Keratinocyte (primary cell): ENCODE measurements around the gene ASTL. TPM values are rescaled to one million over a fixed set of nuclear protein-coding genes. Genes with fewer than 3 reads are reported as not detected.

Experiments used
- DNase-seq: peaks from one replicate; pipeline ENCODE4 v3.0.0-alpha.2; 2011; ENCODE audit warnings: low read depth, missing footprints, low spot score
- FAIRE-seq: peaks from 2 replicates; lab custom pipeline; 2011; peaks lifted over from hg19 to GRCh38; lab: Jason Lieb, UNC
- H2AFZ ChIP-seq: 2 replicates; pipeline ENCODE4 v1.6.0; 2012; ENCODE audit warnings: low read length, control low read depth, inconsistent platforms; ENCODE audit not compliant: control insufficient read depth
- H3K27ac ChIP-seq: 2 replicates; pipeline ENCODE4 v1.5.1; 2011; ENCODE audit warnings: low read length; ENCODE audit not compliant: control insufficient read depth, insufficient read depth
- H3K27me3 ChIP-seq: 3 replicates; pipeline ENCODE4 v1.6.0; 2011; ENCODE audit warnings: low read length; ENCODE audit not compliant: control insufficient read depth, insufficient read depth; ENCODE audit errors: extremely low read depth
- H3K36me3 ChIP-seq, 2 experiments: 2 replicates in 1 of 2; 3 replicates in 1 of 2; pipeline ENCODE4 v1.5.1; 2011; ENCODE audit warnings: low read length in 2 of 2, mild to moderate bottlenecking in 1 of 2; ENCODE audit not compliant: control insufficient read depth in 2 of 2, insufficient read depth in 2 of 2; ENCODE audit errors: extremely low read depth in 1 of 2
- H3K4me1 ChIP-seq: 3 replicates; pipeline ENCODE4 v1.5.1; 2011; ENCODE audit warnings: low read length; ENCODE audit not compliant: control insufficient read depth, insufficient read depth; ENCODE audit errors: extremely low read depth
- H3K4me2 ChIP-seq: 3 replicates; pipeline ENCODE4 v1.6.0; 2011; ENCODE audit warnings: low read depth, low read length; ENCODE audit not compliant: control insufficient read depth, insufficient read depth; ENCODE audit errors: extremely low read depth
- H3K4me3 ChIP-seq, 3 experiments: fragments of 200-600 bp in 1 of 3; sonication (generic) in 1 of 3; 2 replicates in 2 of 3; 3 replicates in 1 of 3; pipeline ENCODE4 v1.5.1; 2011 to 2016; ENCODE audit warnings: low read length in 3 of 3, mild to moderate bottlenecking in 3 of 3, control low read depth in 2 of 3, inconsistent platforms in 1 of 3, low read depth in 1 of 3, mixed read lengths in 1 of 3, mixed run types in 1 of 3, moderate library complexity in 1 of 3; ENCODE audit not compliant: control insufficient read depth in 2 of 3, insufficient read depth in 2 of 3; ENCODE audit errors: extremely low read depth in 1 of 3
- H3K79me2 ChIP-seq: 2 replicates; pipeline ENCODE4 v1.6.0; 2012; ENCODE audit warnings: low read length; ENCODE audit not compliant: control insufficient read depth, insufficient read depth
- H3K9ac ChIP-seq: 3 replicates; pipeline ENCODE4 v1.6.0; 2011; ENCODE audit warnings: low read length; ENCODE audit not compliant: control insufficient read depth, insufficient read depth; ENCODE audit errors: extremely low read depth
- H3K9me1 ChIP-seq: 3 replicates; pipeline ENCODE4 v1.6.0; 2011; ENCODE audit warnings: low read length; ENCODE audit not compliant: control insufficient read depth, insufficient read depth; ENCODE audit errors: extremely low read depth
- H3K9me3 ChIP-seq: 2 replicates; pipeline ENCODE4 v1.5.1; 2012; ENCODE audit warnings: low read depth, low read length; ENCODE audit not compliant: control insufficient read depth
- H4K20me1 ChIP-seq: 3 replicates; pipeline ENCODE4 v1.6.0; 2011; ENCODE audit warnings: low read length; ENCODE audit not compliant: control insufficient read depth, insufficient read depth; ENCODE audit errors: extremely low read depth
- CTCF ChIP-seq, 3 experiments: IDR thresholded peaks in 1 of 3; conservative IDR thresholded peaks in 1 of 3; optimal IDR thresholded peaks in 1 of 3; 2 replicates in 2 of 3; 3 replicates in 1 of 3; pipeline versions ENCODE3 to v1.5.1; 2011; ENCODE audit warnings: low read length in 3 of 3, mild to moderate bottlenecking in 3 of 3, moderate library complexity in 2 of 3, control low read depth in 1 of 3, inconsistent platforms in 1 of 3; ENCODE audit not compliant: insufficient read depth in 2 of 3; ENCODE audit errors: extremely low read depth in 1 of 3
- EZH2 ChIP-seq: IDR thresholded peaks from one replicate; pipeline ENCODE4 v1.6.1; 2012; ENCODE audit warnings: inconsistent platforms, mild to moderate bottlenecking, low read length, moderate library complexity
- dilution Hi-C: fragments of 300-500 bp; cut with MboI; formaldehyde crosslinking; loops from one replicate; pipeline ENCODE4 v1.7.0; 2020; ENCODE audit warnings: low sequenced_read_pairs; ENCODE audit not compliant: extremely low pct_ligation_motif_present
- polyA plus RNA-seq, 5 experiments: library from polyadenylated mRNA; depleted of rRNA in 3 of 5; stranded (reverse) in 3 of 5; stranded (forward) in 1 of 5; unstranded in 1 of 5; fragments of >200 nt; gene quantifications; 1 replicate in 1 of 5; 2 replicates in 3 of 5; 3 replicates in 1 of 5; pipeline versions ENCODE4 v1.2.1 to v1.2.3, GENCODE V29; 2011 to 2012; ENCODE audit warnings: missing spikeins in 2 of 5, low read depth in 1 of 5, low replicate concordance in 1 of 5

The ASTL gene
- polyA plus RNA-seq, 1 donor (not counting 4 experiments of a cell fraction or from before 2014, with no cell fraction given): not detected

GRCh38 chr2:96123290-96123689 lies 15.0 kb downstream of the ASTL start:
- peaks cover 40% of the 10 kb centered on the region for H3K27me3 ChIP-seq

GRCh38 chr2:96122391-96122790 lies 15.9 kb downstream of the ASTL start:
- no peaks in the 10 kb centered on the region for H3K36me3 ChIP-seq
- H3K9ac ChIP-seq: no peak overlapping the region
- peaks cover 49% of the 10 kb centered on the region for H3K27me3 ChIP-seq
- no peak for FAIRE-seq
- H3K4me2 ChIP-seq: no peak overlapping the region
- dilution Hi-C loops: no loop called here
- H3K9me1 ChIP-seq: no peaks in the 10 kb centered on the region
- no peak for DNase-seq
- no peaks in the 10 kb centered on the region for H3K79me2 ChIP-seq
- H3K27ac ChIP-seq: no peak overlapping the region
- H3K9me3 ChIP-seq: no peaks in the 10 kb centered on the region
- peaks cover 2% of the 10 kb centered on the region for H3K4me1 ChIP-seq
- no peak overlapping the region for H2AFZ ChIP-seq
- H4K20me1 ChIP-seq: no peaks in the 10 kb centered on the region
- TF ChIP-seq EZH2: no peak
- TF ChIP-seq CTCF (optimal IDR thresholded peaks at IDR 0.05 in 1 of 3, IDR thresholded peaks at IDR 0.05 in 1 of 3, conservative IDR thresholded peaks at IDR 0.05 in 1 of 3; ENCODE audit: extremely low read depth in 1 of 3, insufficient read depth in 2 of 3, low read length in 3 of 3): no peak
- no peak overlapping the region for H3K4me3 ChIP-seq

More at GRCh38 chr2:96123290-96123689, 15.0 kb downstream of the ASTL start:
- FAIRE-seq (no peak), DNase-seq (no peak)
- no peaks in the 10 kb centered on the region for H3K4me1 ChIP-seq
- dilution Hi-C loops: no loop called here
- H3K4me2 ChIP-seq: no peak overlapping the region
- TF ChIP-seq EZH2 (no peak), CTCF (optimal IDR thresholded peaks at IDR 0.05 in 1 of 3, IDR thresholded peaks at IDR 0.05 in 1 of 3, conservative IDR thresholded peaks at IDR 0.05 in 1 of 3; ENCODE audit: extremely low read depth in 1 of 3, insufficient read depth in 2 of 3, low read length in 3 of 3) (no peak)
- no peaks in the 10 kb centered on the region for H3K36me3 ChIP-seq
- H3K9me1 ChIP-seq: no peaks in the 10 kb centered on the region
- no peak overlapping the region for H3K4me3 ChIP-seq
- no peaks in the 10 kb centered on the region for H4K20me1 ChIP-seq
- H3K79me2 ChIP-seq: no peaks in the 10 kb centered on the region
- no peak overlapping the region for H3K9ac ChIP-seq
- no peak overlapping the region for H3K27ac ChIP-seq
- H3K9me3 ChIP-seq: no peaks in the 10 kb centered on the region
- H2AFZ ChIP-seq: no peak overlapping the region
